SKM-1 treated with dmso at 0.1 percent for 144 hours (cell line): ENCODE data around the gene MAML3.

Experiments used
- DNase-seq: peaks from one replicate; lab custom pipeline; 2025; ENCODE audit not compliant: unreplicated experiment; lab: John Stamatoyannopoulos, UW

The MAML3 gene

DNA sequence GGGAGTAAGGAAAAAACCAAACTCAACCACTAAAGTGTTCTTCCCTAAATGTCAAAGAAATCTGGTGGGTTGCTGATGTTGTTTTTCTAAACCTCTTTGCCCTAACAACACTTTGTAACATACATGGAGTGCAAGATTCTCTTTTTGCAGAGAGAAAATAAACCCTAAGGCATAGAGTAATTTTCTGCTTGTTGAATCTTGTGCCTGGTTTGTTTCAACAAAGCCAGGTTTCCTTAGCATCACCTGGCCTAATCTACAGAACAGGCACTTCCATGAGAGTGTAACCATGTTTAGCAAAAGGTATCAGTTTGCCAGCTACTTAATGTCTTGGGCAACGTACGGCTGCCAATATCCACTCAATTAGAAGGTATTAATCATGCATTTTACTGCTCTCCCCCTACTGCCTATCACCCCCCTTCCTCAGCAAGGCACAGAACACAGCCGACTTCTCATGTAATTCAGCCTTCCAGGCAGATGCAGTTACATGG lies 219.2 kb downstream of the MAML3 start:
- no peak for DNase-seq

DNA sequence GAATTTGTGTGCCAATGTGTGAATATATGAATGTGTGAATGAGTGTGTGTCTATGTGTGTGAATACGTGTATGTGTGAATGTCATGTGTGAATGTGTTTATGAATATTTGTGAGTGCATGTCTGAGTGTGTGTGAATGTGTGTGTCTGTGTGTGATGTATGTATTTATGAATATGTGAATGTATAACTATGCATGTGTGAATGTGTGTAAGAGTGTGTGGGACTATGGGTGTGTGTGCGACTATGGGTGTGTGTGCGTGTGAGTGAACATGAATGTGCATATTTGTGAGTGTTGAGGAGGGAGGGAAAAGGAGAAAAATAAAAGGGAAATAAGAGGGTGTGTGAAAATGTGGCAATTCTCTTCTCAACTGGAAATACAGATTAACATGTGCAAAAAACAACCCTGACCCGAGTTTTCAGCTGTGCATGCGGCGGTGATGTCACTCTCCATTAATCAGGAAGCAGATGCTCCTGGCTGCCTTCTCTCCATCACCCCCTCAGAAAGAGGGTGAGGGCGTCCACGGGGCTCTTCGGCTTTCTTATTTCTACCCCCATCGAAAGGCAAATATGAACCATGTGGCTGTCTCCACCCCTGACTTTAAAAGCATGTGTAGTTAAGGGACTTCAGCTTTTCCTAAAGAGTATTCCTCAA lies 219.8 kb downstream of the MAML3 start:
- no peak for DNase-seq

DNA sequence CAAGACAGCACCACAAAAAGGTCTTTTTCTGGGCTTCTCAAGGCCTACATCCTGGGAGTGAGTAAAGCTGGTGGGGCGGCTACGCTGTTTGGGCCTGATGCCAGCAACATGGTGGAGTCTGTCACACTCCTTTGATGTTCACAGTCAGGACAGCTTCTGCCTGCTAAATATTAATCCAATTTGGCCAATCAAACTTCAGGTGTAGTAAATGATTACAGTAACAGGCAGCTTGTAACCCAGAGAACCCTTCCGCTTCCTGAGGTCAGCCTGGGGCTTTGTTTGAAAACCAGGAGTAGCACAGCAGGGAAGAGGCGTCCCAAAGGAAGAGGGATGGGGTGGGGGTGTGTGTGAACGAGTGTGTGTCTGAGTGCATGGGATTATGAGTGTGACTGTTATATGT lies 220.4 kb downstream of the MAML3 start:
- DNase-seq = no peak

DNA sequence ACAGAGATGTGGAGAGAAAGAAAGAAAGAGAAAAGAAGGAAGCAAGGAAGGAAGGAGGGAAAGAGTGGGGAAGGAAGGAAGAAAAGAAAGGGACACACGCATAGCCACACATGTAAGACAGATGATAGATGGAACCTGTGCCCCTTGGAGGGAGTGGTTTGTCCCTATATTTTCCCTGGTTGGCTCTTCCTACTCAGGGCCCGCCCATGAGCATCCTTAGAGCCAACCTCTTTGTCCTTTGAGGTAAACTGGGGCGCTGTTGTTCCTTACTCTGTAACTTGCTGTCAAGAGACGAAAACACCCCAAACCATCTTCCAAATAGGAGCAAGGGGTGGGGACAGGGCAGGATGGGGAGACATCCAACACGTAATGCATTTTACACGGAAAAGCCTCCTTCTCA lies 220.9 kb downstream of the MAML3 start:
- no peak for DNase-seq

DNA sequence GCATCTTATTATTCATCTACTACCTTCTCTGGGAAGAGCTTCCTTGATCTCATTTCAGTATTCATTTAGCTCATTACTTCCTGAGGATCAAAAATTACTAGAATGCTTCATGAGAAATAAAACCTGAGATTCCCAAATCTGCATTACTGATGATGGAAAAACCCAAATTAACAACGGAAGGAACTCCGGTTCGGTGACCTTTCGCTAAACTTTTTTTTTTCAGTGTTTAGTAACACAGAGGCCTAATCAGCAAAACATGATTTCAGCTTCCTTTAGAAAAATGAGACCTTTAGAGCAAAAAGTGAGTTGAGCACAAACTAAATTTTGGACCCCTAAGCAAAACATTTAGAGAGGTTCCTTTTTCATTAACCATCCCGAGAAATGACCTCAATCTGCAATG lies 229.2 kb downstream of the MAML3 start:
- DNase-seq = no peak

DNA sequence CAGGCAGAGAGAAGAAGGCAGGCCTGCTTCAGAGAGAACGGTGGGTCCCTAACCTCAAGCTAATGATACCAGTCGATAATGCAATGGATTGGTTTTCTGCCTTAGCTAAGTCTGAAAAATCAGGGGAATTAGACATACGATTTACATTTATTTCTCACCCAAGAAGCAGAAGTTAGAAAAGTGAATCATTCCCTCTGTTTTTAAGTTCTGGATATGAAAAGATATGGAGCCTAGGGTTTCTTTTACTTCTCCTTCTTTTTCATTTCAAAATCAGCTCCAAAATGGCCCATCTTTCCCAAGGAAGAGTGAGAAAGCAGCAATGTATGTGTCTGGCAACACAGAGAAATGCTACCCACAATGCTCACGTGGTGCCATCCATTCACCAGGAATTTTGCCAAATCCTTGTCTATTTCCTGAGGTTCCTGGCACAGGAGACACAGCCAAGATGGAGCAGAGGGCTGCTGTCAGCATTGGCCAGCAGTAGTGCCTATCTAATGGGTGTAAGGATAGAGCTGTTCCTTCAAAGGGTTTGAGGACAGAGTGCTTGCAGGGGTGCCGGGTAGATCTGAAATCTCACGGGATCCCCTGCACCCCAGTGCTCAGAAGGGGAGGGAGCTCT lies 231.5 kb downstream of the MAML3 start:
- DNase-seq = no peak

DNA sequence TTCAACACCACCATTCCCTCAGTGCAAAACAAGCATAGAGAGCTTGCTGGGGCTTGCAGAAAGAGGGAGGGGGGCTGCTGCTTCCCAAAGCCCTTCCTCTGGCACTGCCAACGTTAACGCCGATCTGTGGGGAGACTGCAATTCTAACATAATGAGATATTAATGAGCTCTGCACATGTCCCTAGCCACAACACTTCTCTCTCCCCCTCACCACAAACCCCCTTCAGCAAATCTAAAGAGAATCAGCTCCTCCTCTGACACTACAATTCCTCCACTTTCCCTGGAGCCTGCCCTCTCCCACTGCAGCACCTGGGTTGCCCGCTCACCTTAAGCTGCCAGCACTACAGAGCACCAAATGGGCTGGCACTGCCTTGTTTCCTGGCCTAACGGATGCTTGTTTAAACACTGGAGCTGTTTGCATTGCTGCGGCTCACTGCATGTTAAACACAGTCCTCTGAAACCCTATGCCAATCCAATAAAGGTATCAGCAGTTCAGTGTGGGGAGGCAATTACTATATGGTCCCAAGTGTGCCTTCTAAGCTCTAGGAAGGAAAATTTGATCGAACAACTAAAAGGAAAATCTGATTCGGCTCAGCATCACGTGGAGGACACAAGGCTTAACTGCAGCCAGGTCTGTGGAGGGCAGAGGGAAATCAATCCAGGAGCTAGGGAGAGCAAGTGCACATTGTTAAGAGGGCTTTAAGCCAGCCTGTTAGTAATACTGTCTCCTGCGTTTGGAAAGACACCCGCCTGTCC lies 232.4 kb downstream of the MAML3 start:
- no peak for DNase-seq

DNA sequence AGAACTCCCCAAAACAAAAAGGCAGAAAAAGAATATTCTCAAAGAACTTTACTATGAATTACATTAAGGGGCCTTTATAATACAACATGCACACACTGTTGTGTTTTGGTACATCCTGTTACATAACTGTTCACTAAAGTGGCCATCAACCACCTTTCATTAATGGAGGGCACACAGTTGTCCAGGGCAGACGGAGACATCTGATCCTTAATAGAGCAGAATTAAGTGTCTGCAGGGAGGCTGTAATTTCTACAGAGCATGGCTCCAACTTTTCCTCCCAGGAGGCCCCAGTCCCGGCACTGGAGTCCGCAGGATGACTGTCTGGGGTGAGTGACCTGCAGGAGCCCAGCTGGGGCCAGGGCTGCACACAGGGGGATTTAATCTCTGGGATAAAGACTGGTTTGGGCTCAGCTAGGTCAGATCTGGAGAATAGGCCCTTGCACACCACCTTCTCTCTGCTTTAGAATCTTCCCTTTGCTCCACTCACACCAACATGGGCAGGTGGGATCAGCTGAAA lies 233.4 kb downstream of the MAML3 start:
- DNase-seq = no peak

DNA sequence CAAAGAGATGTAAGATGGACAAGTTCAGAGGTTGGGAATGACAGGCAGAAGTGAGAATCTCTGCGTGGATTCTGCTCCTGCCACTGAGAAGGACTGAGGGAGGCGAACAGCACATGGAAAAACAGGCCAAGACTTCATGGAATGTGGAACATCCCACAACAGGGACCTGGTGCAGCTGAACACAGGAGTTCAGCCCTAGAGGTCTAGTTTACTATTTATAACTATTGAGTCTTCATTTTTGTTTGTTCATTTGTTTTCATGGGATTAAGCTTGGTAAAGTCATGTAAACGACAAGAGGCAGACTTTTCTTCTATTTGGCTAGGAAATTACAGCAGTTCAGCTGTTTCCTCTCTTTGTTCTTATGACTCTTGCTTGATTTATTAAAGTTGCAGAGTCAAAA lies 234.5 kb downstream of the MAML3 start:
- no peak for DNase-seq

DNA sequence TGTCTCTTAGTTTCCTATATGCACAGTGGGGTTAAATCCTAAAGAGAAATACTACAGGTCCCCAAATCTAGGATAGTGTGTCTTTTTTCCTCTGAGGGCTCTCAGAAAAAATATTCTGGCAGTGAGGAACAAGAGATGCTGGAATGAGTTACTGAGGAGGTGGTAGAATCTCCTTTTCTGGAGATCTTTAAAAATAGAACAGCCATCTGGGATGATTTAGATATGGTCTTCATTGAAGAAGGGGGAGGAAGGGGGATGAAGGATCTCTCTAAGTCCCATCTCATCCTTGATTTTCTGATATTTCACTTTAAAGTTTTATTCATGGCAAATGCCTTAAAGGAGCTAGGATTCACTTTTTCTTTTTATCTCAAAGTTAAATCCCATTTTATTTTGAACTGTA lies 235.0 kb downstream of the MAML3 start:
- DNase-seq = no peak

DNA sequence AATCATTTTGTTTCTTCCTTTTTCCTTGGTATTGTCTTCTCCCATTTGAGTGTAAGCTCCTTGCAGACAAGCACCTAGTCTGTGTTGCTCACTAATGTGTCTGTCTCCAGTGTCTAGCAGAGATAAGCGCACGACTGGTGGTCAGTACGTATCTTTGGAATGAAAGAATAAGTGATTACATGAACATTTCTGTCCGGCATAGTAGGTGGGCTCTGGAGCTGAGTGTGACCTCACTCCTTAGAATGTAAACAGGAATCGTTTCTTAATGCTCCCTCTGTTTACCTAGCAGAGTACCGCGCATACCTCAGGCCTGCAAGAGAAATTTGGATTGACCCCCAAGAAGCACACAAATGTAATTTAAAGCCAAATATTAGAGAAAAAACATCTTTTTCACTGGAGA lies 235.4 kb downstream of the MAML3 start:
- DNase-seq = no peak

DNA sequence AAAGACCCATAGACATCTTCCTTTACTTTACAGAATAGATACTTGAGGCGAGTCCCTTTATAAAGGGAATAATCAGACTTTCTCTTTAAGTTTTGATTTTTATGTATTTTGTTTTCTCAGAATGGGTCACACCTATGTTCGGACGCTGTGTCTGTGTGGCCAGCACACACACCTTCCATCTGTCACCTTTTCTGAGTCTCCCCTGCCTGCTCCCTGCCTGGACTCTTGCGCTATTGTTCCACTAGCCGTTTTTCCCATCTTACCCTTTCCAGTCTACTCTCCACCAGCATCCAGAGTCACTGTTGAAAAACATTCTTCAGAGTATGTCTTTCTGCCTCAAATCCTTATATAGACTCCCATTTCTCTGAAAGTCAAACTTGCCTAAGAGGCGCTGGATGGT lies 236.1 kb downstream of the MAML3 start:
- no peak for DNase-seq

DNA sequence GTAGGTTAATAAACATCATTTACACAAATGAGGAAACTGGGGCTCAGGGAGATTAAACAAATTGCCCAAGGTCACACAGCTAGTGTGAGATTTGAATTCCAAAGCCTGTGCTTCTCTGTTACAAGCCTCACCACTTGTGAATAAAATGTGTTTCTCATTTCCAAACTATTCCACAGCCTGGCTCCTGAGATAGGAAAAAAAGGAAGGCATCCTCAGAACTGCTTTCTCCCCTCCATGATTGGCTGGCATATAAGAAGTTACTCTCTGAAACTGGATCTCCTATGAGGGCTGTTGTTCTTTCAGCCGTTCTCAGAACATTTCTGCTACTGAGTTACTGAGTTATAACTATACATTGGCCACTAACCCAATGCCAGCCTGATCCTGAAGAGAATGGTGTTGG lies 237.9 kb downstream of the MAML3 start:
- DNase-seq = no peak

DNA sequence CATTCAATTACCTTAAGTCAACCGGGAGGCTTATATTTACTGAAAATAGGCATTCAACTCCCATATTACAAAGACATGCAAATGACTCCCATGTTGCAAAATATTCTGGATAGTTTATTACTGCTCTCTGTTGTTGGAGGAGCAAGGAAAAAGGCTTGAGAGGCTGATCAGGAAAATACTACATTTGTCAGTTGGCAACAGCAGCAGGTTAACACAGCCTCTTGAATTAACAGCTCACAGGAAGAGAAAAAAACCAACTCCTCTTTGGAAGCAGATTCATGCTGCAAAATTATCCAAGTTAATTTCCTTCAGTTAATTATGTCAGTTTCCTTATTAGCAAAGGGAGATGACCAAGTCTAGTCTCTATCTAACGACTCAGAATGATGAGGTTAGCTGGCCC lies 238.9 kb downstream of the MAML3 start:
- no peak for DNase-seq

DNA sequence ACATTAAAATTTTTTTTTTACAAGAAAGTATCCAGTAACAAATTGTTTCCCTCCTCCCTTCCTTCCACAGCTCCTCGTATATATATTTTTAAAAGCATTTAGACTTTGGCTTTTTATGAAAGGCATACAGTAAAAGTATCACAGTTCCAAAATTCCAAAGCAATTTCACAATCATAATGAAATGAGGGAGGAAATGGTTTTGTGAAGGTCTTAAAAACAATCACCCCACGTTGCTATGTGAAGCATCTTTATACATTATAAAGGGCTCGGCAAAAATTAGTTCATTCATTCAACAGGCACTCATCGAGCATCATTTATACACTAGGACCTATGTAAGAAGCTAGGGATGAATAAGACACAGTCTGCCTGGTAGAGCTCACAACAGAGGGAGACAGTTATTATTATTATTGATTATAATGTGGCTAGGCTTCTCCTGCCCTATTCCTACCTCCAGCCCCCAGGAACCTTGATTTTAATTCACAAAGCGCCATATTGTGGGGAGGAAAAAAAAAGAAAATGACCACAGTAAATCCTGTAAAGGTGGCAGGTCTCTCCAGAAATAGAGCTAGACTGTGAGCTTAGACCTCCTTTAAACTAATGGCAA lies 239.9 kb downstream of the MAML3 start:
- no peak for DNase-seq

DNA sequence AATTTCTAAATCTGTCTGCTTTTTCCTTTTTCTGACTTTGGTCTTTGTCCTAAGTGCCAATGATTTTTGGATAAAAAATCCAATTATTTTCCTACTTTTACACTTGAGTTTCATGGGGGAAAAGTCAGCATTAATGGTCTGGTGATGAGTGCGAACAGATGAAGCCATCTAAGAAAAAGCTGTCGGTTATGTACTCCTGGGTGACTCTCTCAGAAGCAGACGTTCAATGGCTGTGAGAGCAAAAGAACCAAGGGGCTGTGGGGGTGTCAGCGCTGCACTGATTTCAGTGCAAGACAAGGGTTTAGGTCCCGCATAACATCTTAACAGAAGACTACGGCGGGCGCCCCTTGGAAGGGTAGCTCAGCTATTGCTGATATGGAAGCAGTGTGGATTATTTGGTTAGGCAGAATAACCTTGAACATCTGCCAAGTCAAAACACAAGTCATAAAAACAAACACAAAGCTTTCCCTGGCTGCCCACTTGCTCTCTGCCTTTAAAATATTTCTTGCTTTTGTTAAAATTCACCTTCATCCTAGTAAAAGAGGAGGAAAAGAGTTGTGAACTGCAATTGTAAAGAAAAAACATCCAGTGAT lies 240.5 kb downstream of the MAML3 start:
- no peak for DNase-seq

DNA sequence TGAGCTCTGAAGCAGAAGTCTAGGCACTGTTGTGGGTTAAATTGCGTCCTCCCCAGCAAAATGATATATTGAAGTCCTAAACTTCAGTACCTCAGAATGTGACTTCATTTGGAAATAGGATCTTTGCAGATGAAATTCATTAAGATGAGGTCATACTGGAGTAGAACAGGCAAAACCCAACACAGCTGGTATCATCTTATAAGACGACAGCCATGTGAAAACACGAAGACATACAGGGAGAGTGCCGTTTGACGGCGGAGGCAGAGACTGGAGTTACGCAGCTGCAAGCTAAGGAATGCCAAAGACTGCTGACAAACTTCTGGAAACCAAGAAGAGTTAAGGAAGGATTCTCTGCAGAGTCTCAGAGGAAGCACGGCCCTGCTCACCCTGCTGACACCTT lies 241.5 kb downstream of the MAML3 start:
- DNase-seq = no peak

DNA sequence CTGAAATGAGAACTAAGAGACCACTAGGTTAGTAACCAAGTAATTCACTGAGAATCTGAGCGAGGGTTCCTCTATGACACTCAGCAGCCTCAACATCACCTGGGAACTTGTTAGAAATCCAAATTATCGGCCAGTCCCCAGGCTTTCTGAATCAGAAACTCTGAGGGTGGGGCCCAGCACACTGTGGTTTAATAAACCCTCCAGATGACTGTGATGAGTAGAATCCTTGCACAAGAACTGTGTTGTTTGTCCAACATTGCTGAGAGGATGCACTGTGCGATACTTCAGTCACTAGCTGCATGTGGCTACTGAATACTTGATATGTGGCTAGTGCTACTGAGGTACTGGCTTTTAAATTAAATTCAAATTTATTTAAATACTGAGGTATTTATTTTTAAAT lies 243.9 kb downstream of the MAML3 start:
- DNase-seq = no peak

DNA sequence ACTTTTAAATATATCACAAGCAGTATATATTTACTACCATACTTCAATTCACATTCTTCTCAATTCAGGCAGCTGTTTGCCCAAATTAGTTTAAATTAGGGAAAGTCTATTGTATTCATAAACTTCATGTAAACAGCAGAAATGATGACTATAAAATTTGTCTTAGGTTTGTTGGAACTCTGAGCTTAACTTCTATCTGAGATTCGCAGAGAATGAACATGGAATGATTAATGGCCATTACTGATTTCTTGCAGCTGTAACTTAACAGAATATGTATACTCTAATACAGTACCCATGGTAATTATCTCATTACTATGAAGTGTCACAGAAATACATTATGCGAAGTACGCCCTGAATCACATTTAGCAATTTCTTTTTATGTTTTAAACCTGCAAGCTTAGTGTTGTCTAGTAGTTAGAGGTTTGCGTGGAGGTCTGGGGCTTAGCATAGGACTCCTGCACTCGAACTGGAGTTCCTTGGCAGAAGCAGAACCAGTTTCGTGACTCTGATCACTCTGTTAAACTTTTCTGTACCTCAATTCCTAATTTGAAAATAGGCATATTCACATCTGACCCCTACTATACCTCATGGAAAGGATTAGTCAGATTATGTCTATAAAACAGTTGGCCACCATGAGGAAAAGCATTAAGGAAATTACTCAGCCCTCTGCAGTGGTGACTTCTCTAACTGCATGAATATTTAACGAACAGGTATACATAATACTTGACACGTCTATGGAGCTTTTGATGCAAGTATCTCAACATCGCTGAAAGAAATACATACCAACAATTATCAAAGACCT lies 245.1 kb downstream of the MAML3 start:
- DNase-seq = no peak

DNA sequence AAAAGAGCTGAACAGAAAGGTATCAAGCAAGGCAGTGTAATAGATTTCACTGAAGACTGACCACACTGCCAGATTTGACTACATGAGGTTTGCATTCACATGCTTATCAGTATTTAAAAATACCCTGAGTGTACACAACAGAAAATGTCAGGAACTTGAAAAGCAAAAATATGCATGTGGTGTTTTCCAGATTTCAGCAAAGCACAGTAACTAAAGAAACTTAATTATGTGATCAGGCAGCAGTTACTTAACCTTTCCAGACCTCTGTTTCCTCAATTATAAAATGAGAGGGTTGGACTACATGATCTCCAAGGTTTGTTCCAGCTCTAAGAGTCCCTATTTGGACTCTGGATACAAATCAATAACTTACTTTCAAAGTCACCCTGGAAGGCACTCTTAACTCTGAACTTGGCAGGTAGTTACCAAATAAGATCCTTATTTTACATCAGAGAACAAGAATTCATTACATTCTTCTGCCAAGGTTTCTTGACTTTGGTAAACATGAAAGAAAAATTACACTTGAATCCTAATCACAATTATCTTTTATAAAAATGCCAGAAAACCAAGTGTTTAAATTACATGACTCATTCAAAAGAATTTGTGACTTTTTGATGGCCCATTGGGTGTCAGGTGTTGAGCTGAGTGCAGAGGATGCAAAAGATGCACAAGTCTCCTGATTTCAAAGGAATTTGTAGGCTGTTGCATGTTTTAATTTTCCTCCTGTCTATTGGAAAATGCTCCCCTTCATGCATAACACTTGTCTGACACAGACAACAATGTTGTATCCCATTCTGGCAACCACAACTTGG lies 246.8 kb downstream of the MAML3 start:
- DNase-seq = no peak
